Astrocyte of the cerebellum (primary cell): Measurements from ENCODE around the gene MTHFD2L.
A peak's percentile ranks its signal among the peaks of the same experiment; 100 is the strongest.

Experiments used
- DNase-seq: peaks from one replicate; pipeline ENCODE4 v3.0.0-alpha.2; 2011; ENCODE audit warnings: low read depth
- H3K4me3 ChIP-seq: 2 replicates; pipeline ENCODE4 v1.5.1; 2011; ENCODE audit warnings: mild to moderate bottlenecking, low read depth, low read length, moderate library complexity
- CTCF ChIP-seq: IDR thresholded peaks from 2 replicates; pipeline ENCODE4 v1.5.1; 2012; ENCODE audit warnings: low read length, low read depth, moderate library complexity, mild to moderate bottlenecking; ENCODE audit errors: missing control alignments
- in situ Hi-C: cut with HindIII; loops from 2 replicates; pipeline ENCODE4 v1.10.0; 2017; ENCODE audit warnings: low sequenced_read_pairs

MTHFD2L gene

GRCh38 chr4:74318276-74318675 lies 160.4 kb downstream of the MTHFD2L start:
- no peak for DNase-seq
- in situ Hi-C loops = no loop called here
- TF ChIP-seq CTCF = no peak
- no peak overlapping the region for H3K4me3 ChIP-seq

- in situ Hi-C loops = no loop called here
- H3K4me3 ChIP-seq = no peak overlapping the region
- no peak for TF ChIP-seq CTCF
- no peak for DNase-seq
These were observed 161.6 kb downstream of the MTHFD2L start for GRCh38 chr4:74319470-74319869.

- H3K4me3 ChIP-seq = no peak overlapping the region
- in situ Hi-C loops = no loop called here
- TF ChIP-seq CTCF = peak; percentile 62
- DNase-seq = peak; percentile 48
These were observed 162.7 kb downstream of the MTHFD2L start for GRCh38 chr4:74320559-74321118.

GRCh38 chr4:74322301-74322700 lies 164.4 kb downstream of the MTHFD2L start:
- H3K4me3 ChIP-seq = no peak overlapping the region
- in situ Hi-C loops = no loop called here
- DNase-seq = no peak
- no peak for TF ChIP-seq CTCF

GRCh38 chr4:74323663-74324062 lies 165.7 kb downstream of the MTHFD2L start:
- no peak for DNase-seq
- TF ChIP-seq CTCF = no peak
- in situ Hi-C loops = no loop called here
- no peak overlapping the region for H3K4me3 ChIP-seq

- TF ChIP-seq CTCF = no peak
- DNase-seq = no peak
- in situ Hi-C loops = no loop called here
These were observed 166.3 kb downstream of the MTHFD2L start for GRCh38 chr4:74324262-74324661.

More at GRCh38 chr4:74324262-74324661, 166.3 kb downstream of the MTHFD2L start:
- no peak overlapping the region for H3K4me3 ChIP-seq
